GM19468 (cell line): Measurements from ENCODE around the gene TIMP1.

Source experiments
- ATAC-seq: cut with Tn5 transposase; IDR thresholded peaks from one replicate; pipeline ENCODE4 v1.9.1; 2021; ENCODE audit warnings: mild to moderate bottlenecking, moderate library complexity, moderate number of reproducible peaks; ENCODE audit not compliant: unreplicated experiment; ENCODE audit errors: extremely low read depth

The TIMP1 gene

DNA sequence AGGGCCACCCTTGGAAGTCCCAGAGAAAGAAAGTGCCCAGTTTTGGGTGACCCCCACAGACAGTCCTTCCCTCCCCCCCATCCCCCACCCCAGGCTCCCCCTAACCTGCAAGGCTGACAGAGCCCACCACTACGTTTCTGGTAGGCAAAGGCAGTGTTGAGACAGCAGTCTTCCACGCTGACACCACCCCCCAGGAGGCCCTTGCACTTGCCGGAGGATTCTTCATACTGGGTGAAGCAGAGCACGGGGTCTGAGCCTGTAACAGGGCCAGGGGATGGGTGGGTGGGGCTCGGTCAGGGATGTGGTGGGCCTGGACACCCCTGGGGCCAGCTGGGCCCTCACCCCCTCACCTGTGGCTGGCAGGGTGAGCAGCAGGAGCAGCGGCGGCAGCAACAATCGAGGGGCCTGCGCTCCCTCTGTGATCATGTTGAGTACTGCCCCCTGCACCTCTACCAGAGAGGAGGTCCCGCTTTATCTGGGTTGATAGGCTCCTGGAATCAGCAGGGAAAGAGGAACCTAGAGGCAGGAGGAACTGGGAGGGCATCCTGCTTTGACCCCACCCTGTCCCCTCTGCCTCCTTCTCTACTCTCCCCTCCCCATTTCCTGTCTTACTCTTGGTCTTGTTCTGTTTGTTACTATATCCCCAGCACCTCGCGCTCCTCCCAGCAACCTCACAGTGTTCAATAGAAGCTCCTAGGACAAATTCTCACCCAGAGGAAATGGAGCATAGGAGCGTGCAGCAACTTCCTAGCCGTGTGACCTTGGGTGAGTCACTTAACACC lies 47.4 kb downstream of the TIMP1 start, which contains the start of gene CFP:
Gene CFP (minus strand): TSS at position 512 of the 782 bp plus-strand sequence. CDS start 86 bp downstream, at position 426.
- ATAC-seq, result no peak

DNA sequence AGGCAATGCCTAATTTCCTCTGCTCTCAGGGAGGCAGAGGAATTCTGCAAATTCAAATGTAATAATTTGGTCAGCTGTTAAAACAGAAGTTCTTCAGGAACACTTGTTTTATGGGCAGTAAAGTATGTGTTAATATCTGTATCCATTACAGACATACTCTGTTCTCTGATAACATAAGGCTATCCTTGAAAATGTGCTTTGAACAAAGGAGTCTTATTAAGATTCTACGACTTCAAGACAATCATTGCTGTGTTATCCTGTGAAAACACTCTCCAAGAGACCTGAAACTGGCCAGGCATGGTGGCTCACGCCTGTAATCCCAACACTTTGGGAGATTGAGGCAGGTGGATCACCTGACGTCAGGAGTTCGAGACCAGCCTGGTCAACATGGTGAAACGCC lies 49.4 kb downstream of the TIMP1 start:
- ATAC-seq, result no peak

DNA sequence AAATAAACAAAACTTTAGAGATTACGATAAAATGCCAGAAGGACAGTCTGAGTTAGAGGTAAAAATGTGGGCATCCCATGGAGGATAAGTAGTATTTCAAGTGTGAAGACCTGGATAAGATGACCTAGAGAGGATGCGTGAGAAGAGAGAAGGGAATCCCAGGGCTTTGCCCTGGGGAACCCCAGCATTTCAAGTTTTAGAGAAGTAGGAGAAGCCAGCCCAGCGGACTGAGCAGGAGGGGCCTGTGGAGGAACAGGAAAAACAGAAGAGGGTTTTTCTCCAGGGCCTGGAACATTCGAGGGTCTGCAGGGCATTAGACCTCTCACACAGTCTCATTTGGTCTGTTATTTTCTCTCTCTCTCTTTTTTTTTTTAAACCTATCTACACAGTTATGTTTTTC lies 50.4 kb downstream of the TIMP1 start:
- ATAC-seq, result no peak

DNA sequence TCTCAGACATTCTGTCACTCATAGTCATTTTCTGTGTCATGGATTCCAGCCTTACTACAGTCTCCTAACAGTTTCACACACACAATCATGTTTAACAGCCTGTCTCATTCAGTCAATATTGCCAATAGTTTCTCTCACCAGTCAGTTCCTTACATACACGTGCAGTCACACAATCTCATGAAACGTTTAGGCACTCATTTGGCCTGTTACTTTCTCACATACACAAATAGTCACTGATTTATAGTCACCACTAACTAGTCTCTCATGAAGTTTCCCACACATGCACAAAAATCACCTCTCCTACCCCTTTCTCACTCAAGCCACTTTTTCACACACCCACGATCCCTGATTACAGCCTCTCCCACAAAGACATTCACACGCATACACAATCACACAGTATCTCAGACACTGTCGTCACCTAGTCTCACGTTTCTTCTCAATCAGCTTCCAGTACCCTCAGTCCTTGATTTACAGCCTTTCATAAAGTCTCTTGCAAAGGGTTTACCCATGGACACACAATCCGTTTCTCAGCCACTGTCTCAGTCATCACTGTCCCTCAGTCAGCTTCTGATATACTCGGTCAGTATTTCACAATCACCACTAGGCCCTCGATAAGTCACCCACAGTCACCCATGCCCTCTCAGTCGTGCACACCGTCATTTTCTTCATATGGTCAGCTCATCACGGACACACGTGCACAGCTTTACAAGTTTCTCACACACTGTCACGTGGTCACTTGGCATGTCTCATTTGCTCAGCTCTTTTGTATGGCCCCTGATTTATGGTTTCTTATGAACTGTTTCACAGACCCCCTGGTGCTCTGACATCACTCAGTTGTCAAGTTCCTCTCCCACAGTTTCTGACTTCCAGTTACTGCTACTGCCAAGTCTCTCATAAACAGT lies 51.7 kb downstream of the TIMP1 start:
- no peak for ATAC-seq

DNA sequence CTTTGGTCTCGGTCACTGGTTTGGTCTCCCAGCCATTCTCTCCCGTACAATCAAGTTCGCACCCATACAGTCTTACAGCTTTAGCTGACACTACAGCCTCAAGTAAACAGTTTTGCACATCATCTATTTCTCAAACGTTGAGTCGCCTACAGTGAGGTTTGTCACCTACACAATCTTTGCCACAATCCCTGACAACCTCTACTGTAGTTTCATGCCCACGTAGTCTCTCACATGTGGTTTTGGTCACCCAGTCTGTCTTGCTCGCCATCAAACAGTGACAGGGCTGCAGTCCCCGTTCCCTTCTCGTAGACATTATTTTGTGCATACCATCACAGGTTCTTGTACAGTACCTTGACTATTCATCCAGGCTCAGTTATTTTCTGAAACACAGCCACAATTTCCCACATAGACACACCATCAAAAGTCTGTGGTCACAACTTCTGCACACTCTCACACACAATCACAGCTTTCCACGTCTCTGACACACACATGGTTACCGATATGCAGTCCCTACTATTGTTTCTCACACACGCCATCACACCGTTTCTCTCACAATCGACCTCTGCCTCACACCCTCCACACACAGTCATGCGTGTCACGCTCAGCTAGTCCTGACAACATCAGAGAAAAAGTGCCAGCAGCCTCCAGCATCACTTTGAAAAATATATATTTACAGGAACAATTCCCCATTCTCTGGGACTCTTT lies 52.8 kb downstream of the TIMP1 start:
- ATAC-seq, result no peak
